HPDE6-E6E7 (cell line): ENCODE results near the gene NPHS1.
"Not testable (repeated sequence)": the region's sequence is repeated elsewhere in the genome, so short reads cannot be mapped to it uniquely, and the experiment has no call there.

Experiments
- DNase-seq: peaks from one replicate; pipeline ENCODE4 v3.0.0; 2011; ENCODE audit warnings: missing footprints; ENCODE audit errors: extremely low spot score

The NPHS1 gene

GRCh38 chr19:35879770-35880317 is 27.5 kb upstream of the NPHS1 start:
- peak; percentile 85 for DNase-seq

- no peak for DNase-seq
Observed at GRCh38 chr19:35879068-35879467, 26.8 kb upstream of the NPHS1 start.

GRCh38 chr19:35874392-35874930 is 22.2 kb upstream of the NPHS1 start:
- DNase-seq, result no peak

GRCh38 chr19:35872180-35872579 is 19.9 kb upstream of the NPHS1 start:
- DNase-seq, result no peak

- no peak for DNase-seq
Observed at GRCh38 chr19:35871611-35872010, 19.3 kb upstream of the NPHS1 start.

- no peak for DNase-seq
Observed at GRCh38 chr19:35870798-35871197, 18.5 kb upstream of the NPHS1 start.

GRCh38 chr19:35870124-35870736 is 17.9 kb upstream of the NPHS1 start:
- DNase-seq, result not testable (repeated sequence)

- peak; percentile 43 for DNase-seq
Observed at GRCh38 chr19:35869327-35870123, 17.2 kb upstream of the NPHS1 start.

- no peak for DNase-seq
Observed at GRCh38 chr19:35868823-35869326, 16.6 kb upstream of the NPHS1 start.

- no peak for DNase-seq
Observed at GRCh38 chr19:35868172-35868822, 16.0 kb upstream of the NPHS1 start, which contains the start of gene APLP1. Gene APLP1 (plus strand): TSS chr19:35868574. CDS start chr19:35868637, 63 bp downstream.

- DNase-seq, result no peak
Observed at GRCh38 chr19:35863018-35863417, 10.7 kb upstream of the NPHS1 start.

- DNase-seq, result no peak
Observed at GRCh38 chr19:35862528-35862927, 10.2 kb upstream of the NPHS1 start.

- no peak for DNase-seq
Observed at GRCh38 chr19:35861640-35862160, 9.4 kb upstream of the NPHS1 start.

- DNase-seq, result no peak
Observed at GRCh38 chr19:35860818-35861639, 8.7 kb upstream of the NPHS1 start.

GRCh38 chr19:35860436-35860817 is 8.1 kb upstream of the NPHS1 start:
- DNase-seq, result no peak

- DNase-seq, result no peak
Observed at GRCh38 chr19:35859414-35859813, 7.1 kb upstream of the NPHS1 start.

GRCh38 chr19:35858311-35858710 is 6.0 kb upstream of the NPHS1 start:
- no peak for DNase-seq

GRCh38 chr19:35856546-35857149 is 4.3 kb upstream of the NPHS1 start, which contains the start of gene KIRREL2:
Gene KIRREL2 (plus strand): TSS chr19:35856911. CDS start chr19:35857120, 209 bp downstream.
- DNase-seq, result no peak

GRCh38 chr19:35853038-35853756 is 893 bp upstream of the NPHS1 start:
- DNase-seq, result no peak
